RCC 7860 (cell line): ENCODE measurements around the gene OR5K4.
A peak's percentile ranks its signal among the peaks of the same experiment; 100 is the strongest.

ENCODE experiments used
- DNase-seq: peaks from one replicate; pipeline ENCODE4 v3.0.0-alpha.2; 2015; ENCODE audit warnings: low spot score
- FAIRE-seq: peaks from 2 replicates; lab custom pipeline; 2012; peaks lifted over from hg19 to GRCh38; lab: Jason Lieb, UNC

OR5K4 gene, protein sequence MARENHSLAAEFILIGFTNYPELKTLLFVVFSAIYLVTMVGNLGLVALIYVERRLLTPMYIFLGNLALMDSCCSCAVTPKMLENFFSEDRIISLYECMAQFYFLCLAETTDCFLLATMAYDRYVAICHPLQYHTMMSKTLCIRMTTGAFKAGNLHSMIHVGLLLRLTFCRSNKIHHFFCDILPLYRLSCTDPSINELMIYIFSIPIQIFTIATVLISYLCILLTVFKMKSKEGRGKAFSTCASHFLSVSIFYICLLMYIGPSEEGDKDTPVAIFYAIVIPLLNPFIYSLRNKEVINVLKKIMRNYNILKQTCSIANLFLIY

DNA sequence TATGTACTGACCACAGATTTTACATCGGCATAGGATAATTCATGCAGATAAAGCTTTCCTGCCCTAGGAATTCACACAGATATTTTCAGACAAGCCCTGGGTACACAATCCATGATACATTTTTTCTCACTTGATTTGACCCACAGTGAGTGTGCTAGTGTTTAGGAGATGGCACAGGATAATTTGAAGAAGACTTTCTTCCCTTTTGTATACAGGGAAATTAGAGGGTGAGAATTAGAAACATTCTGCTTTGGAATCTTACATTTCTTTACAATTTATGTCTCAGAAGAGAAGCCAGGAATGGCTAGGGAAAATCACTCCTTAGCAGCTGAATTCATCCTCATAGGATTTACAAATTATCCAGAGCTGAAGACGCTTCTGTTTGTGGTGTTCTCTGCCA is at the start of gene OR5K4:
TSS of gene OR5K4 (plus strand) at position 301 of the 400 bp plus-strand sequence. CDS start at position 301, 0 bp downstream.
- DNase-seq = no peak
- FAIRE-seq = no peak

- DNase-seq = no peak
- FAIRE-seq = no peak
Observed at GRCh38 chr3:98322101-98322500, 31.6 kb upstream of the OR5K4 start.

DNA sequence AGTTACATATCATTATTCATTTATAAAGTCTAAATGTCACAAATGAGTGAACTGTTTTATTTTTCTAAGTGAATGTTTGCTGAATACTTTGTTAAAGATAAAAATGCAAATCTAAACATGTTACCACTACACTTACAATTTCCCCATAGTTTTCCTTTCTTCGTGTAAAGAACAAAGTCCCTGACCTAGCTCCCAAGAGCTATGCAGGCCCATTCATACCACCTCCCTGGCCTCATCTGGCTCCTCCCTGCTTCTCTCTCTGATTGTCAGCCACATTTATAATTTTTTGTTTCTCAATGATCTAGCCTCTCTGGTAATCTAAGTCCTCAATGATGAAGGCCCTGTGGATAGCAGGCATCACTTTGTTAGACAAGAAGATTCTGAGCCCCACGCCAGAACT is 31.0 kb upstream of the OR5K4 start:
- FAIRE-seq (no peak), DNase-seq (no peak)

GRCh38 chr3:98323425-98323824 is 30.2 kb upstream of the OR5K4 start:
- FAIRE-seq (no peak), DNase-seq (no peak)

DNA sequence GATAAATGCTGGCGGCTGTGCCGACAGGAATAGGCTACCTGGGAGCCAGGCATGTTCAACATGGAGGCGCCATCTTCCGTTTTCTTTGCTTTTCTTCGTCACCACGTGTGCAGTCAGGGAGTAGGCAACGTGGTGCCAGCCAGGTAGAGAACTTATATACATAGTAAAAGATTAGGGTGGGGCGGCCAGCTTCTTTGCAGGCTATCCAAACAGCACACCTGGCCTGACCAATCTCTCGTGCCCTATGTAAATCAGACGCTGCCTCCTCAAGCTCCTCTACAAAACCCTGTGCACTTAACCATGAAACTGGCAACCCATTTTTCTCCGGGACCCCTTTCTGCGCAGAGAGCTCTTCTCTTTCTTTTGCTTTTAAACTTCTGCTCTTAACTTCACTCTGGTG is 28.6 kb upstream of the OR5K4 start:
- FAIRE-seq = no peak
- no peak for DNase-seq

DNA sequence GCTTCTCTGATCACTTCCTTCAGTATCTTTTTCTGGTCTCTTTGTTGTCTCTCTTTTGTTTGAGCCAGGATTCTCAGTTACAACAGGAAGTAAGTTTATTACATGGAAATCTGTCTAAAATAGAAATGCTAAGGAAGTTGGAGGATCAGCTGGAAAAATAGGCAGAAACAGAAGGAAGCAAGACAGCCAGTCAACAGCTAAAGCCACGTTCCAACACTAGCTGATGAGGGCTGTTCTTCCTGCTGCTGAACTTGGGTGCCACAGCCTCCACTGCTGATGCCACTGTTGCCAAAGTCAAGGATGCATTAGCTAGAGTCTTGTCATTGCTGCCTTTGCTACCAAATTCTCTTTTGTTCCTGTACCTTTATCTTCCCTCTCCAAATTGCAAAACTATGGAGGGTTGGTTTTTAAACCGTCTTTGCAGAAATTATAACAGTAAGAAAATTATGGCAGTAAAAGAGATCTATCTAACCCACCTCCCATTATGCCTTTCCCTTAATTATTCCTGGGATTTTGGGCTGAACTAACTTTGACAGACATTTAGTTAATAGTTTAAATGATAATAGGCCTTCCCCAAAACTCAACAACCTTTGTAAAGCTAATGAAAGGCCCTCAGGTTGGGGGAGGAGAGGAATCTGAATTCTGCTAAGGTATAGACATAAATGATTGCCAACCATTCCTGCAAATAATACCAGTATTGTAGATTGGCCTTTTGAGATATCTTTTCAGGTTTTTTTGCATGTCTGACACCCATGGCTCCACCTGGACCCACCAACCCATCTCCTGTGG is 27.4 kb upstream of the OR5K4 start:
- no peak for FAIRE-seq
- no peak for DNase-seq

GRCh38 chr3:98326945-98327344 is 26.7 kb upstream of the OR5K4 start:
- DNase-seq = no peak
- FAIRE-seq = no peak

DNA sequence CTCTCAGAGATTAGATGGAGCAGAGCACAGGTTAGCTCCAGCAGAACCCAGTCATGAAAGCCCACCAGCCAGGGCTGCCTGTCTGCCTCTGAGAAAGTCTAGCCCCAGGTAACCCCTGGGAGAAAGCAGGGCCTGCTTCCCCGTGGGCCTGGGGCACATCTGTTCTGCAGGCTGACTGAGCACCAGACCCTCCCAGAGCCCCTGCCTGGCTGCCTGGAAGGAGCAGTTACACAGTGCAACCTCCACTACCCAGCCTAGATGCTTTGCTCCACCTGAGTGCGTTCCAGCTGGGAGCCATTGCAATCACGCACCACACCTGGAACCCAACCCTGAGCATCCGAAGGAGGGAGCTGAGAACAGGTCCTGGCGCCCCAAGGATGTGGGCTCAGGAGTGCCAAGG is 24.7 kb upstream of the OR5K4 start:
- FAIRE-seq = no peak

GRCh38 chr3:98329392-98330124 is 24.1 kb upstream of the OR5K4 start:
- peak; percentile 20 for DNase-seq
- FAIRE-seq = no peak

More for the DNA sequence above, 24.7 kb upstream of the OR5K4 start:
- DNase-seq = no peak

- no peak for FAIRE-seq
- no peak for DNase-seq
Observed at GRCh38 chr3:98331329-98331728, 22.3 kb upstream of the OR5K4 start.

GRCh38 chr3:98333989-98334606 is 19.6 kb upstream of the OR5K4 start:
- no peak for DNase-seq

GRCh38 chr3:98339031-98339430 is 14.6 kb upstream of the OR5K4 start:
- DNase-seq (no peak), FAIRE-seq (no peak)

More at GRCh38 chr3:98333989-98334606, 19.6 kb upstream of the OR5K4 start:
- no peak for FAIRE-seq

DNA sequence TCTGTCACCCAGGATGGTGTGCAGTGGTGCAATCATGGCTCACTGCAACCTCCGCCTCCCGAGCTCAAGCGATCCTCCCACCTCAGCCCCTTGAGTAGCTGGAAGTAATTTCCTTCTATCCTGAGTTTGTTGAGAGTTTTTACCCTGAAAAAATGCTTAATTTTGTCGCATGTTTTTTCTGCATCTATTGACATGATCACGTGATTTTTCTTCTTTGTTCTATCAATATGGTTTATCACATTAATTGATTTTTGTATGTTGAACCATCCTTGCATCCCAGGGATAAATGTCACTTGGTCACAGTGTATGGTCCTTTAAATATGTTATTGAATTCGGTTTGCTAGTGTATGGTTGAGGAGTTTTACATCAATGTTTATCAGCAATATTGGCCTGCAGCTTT is 11.9 kb upstream of the OR5K4 start:
- DNase-seq (no peak), FAIRE-seq (no peak)

GRCh38 chr3:98343647-98344507 is 9.8 kb upstream of the OR5K4 start:
- peak; percentile 29 for DNase-seq
- FAIRE-seq = no peak

- DNase-seq (no peak), FAIRE-seq (no peak)
Observed at GRCh38 chr3:98350082-98350481, 3.6 kb upstream of the OR5K4 start.

- no peak for DNase-seq
- no peak for FAIRE-seq
Observed at GRCh38 chr3:98359250-98359649, 5.6 kb downstream of the OR5K4 start.

GRCh38 chr3:98359993-98360675 is 6.5 kb downstream of the OR5K4 start:
- DNase-seq (no peak), FAIRE-seq (no peak)

GRCh38 chr3:98360681-98361080 is 7.0 kb downstream of the OR5K4 start:
- FAIRE-seq (no peak), DNase-seq (no peak)

DNA sequence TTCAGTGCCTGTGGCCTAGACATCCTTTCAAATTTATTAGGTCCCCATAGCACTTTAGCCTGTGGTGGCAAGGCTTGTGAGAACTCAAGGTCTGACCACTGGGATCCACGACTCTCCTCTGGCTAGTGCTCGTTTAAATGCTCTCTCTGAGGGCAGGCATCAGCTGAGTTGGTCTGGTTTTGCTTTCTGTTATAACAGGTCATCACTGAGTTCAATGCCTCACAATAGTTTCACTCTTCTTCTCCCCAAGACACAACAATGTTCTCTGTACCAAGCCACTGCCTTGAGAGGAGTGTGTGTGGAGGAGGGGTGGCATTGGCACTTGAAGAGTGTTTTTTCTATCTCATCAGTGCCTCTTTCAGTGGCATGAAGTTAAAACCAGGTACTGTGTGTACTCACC is 7.6 kb downstream of the OR5K4 start:
- DNase-seq = no peak
- no peak for FAIRE-seq
